COR-L47 (cell line): ENCODE measurements around the gene NANOS1.

ENCODE experiments used
- DNase-seq: peaks from one replicate; lab custom pipeline; 2025; lab: John Stamatoyannopoulos, UW

The NANOS1 gene

GRCh38 chr10:119061352-119061751 is 31.8 kb downstream of the NANOS1 start:
- no peak for DNase-seq

GRCh38 chr10:119061926-119062325 is 32.4 kb downstream of the NANOS1 start:
- no peak for DNase-seq

DNA sequence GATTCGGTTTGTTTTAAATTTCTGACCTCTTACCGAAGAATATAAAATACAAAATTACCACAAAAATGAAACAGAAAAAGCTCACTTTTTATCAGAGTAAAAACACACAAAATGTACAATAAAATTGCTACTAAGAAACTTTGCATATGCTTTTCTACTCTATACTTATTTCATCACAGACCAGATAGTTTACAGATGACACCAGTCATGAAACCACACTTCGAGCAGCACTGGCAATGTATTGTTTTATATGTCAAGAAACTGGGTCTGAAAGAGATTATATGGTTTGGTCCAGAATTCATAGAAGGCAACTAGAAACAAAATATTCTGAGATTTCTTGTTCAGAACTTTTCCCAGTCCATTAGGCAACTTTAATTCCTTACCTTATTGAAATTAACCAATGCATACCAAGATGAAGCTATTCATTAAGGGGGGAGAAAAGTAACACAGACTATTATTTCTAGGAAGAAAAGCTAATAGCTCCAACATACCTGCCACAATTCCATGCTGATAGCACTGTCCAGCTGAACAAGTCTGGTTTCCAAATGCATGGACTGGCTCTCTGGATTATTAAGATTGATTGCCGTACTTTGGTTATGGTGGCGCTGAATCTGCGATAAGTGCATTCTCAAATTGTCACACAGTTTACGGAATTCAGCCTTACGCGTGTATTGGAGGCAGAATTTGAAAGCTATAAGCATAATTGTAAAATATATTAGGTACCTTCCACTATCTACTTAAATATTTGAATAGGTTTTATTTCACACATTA is 41.1 kb downstream of the NANOS1 start:
- DNase-seq = no peak

GRCh38 chr10:119073584-119073983 is 44.1 kb downstream of the NANOS1 start:
- no peak for DNase-seq

DNA sequence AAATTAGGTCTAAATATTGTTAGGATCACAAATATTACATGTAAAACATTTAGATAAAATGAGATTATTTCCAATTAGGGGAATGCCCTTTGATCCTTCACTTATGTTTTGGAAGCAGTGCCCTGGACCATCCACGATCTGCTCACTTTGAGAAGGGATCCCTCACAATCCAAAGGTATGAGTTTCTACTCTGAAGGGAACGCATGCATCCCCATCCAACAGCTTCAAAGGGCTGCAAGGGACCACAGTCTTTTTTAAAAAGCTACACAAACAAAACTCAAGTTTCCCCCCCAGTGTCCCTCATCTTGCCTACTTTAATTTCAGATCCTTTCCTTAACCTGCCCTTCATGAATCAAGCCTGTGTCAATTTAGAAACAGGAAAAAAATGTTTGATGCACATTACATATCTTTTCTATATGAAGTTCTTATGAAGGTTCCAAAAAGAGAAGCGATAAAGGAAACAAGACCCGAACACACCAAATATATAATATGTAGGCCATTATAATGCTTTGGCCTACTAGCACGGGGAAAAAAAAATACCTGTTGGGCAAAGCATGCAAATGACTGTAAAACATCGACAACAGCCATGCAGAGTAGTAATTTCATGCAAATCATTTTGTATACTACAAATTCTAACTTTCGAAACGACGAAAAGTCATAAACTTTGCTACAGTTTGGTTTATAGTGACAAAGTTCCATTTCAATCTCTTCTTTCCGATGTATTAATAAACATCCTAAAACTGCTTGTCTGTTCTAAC is 49.1 kb downstream of the NANOS1 start:
- no peak for DNase-seq

DNA sequence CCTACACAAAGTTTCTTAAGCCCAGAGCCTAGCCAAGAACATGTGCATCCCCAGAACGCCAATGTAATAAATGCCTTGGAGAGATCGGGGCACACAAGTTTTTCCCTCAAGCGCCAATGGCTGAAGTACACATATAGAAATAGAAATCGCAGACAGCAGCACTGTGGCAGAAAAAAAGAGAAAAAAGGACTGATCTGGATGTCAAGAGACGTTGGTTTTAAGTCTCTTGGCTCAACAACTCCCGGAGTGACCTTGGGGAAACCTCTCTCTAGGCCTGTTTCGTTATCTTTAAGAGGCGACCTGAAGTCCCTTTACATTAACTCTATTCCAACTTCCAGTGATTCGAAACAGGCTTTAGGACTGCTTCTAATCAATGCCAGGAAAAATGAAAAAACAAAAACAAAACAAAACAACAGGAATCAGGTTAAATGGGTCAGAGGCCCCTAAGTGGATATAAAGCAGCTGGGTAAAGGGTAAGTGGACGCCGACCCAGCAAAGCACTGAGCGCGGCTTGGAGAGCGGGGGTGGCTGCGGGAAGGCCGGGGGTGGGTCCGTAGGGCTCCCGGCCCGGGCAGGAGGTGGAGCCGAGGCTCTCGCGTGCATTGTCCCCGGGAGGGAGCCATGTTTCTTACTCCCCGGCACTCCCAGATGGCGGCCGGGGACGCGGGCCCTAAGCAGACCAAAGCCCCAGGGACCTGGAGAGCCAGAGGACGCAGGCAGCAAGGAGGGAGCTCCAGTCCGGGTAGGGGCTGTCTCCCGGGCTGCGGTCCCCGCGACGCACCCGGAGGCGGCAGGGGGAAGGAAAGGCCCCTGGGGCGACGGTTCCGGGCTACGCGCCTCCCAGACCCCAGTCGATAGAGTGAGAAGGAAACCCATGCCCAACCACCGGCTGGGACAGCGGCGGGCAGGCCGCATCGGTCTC is 50.3 kb downstream of the NANOS1 start:
- peak; percentile 21 for DNase-seq

GRCh38 chr10:119080521-119081259 is 51.2 kb downstream of the NANOS1 start, which contains the start of gene EIF3A:
Gene EIF3A (minus strand): TSS chr10:119080817. CDS start chr10:119080676, 141 bp downstream.
- DNase-seq = peak; percentile 44
